Measurements from ENCODE around the gene FNBP1L.
"Not testable (repeated sequence)": the region's sequence is repeated elsewhere in the genome, so short reads cannot be mapped to it uniquely, and the experiment has no call there.

The FNBP1L gene

DNA sequence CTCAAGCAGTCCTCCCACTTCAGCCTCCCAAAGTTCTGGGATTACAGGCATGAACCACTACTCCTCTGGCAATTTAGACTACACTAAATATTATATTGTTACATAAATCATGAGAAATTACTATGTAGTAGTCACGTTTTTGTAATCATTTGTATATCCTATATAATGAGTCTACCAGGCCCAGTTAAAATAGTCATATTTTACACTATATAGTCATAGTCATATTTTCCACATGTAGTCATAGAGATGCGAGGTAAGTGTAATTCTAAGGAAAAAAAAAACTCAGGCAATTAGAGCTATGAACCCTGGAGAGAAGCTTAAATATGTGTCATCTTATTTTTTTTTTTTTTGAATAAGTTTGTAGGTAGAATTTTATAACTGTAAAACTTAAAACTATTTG, 90.0 kb downstream of the FNBP1L start:
- no peak overlapping the region for H3K4me3 ChIP-seq (ENCODE audit: low read depth, low read length)
- TF ChIP-seq, protein P1, sequence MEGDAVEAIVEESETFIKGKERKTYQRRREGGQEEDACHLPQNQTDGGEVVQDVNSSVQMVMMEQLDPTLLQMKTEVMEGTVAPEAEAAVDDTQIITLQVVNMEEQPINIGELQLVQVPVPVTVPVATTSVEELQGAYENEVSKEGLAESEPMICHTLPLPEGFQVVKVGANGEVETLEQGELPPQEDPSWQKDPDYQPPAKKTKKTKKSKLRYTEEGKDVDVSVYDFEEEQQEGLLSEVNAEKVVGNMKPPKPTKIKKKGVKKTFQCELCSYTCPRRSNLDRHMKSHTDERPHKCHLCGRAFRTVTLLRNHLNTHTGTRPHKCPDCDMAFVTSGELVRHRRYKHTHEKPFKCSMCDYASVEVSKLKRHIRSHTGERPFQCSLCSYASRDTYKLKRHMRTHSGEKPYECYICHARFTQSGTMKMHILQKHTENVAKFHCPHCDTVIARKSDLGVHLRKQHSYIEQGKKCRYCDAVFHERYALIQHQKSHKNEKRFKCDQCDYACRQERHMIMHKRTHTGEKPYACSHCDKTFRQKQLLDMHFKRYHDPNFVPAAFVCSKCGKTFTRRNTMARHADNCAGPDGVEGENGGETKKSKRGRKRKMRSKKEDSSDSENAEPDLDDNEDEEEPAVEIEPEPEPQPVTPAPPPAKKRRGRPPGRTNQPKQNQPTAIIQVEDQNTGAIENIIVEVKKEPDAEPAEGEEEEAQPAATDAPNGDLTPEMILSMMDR (IDR thresholded peaks at IDR 0.05; ENCODE audit: borderline replicate concordance, insufficient read depth, low read depth, low read length) = no peak

DNA sequence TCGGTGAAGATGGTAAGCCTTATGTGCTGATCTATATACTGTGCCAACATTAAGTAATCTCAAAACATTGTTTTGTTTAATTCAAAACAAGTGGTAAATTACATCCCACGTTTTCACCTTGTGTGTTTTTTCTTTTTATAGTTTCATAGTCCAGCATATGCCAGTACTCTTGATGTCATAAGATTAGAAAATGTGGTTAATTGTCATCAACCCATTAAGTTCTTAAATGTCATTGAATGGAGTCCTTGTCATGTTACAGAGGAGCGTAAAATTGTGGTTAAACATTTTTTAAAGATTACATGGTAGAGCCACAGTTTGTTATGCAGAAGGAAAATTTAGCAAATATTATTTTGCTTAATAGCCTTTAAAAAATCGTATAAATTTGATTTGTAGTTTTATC, 93.1 kb downstream of the FNBP1L start:
- TF ChIP-seq, protein P1 (IDR thresholded peaks at IDR 0.05; ENCODE audit: borderline replicate concordance, insufficient read depth, low read depth, low read length) = no peak
- no peak overlapping the region for H3K4me3 ChIP-seq (ENCODE audit: low read depth, low read length)

DNA sequence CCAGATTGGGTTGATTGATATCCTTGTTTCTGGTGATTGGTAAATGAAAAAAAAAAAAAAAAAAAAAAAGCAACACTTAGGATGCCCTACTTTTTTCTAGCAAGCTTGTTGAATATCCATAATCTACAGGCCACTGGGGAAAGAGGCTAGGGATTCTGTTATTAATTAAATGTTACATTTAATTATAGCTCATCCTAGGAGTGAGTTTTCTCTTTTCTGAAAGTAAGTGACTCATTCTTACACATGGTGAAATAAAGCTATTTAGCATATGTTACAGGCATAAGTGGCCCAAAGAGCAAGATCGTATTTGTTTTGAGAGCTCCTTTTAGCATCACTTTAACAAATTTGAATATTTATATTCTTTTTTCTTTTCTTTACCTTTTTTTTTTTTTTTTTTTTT, 94.5 kb downstream of the FNBP1L start:
- TF ChIP-seq, protein P1 (IDR thresholded peaks at IDR 0.05; ENCODE audit: borderline replicate concordance, insufficient read depth, low read depth, low read length) = no peak
- H3K4me3 ChIP-seq (ENCODE audit: low read depth, low read length) = no peak overlapping the region

DNA sequence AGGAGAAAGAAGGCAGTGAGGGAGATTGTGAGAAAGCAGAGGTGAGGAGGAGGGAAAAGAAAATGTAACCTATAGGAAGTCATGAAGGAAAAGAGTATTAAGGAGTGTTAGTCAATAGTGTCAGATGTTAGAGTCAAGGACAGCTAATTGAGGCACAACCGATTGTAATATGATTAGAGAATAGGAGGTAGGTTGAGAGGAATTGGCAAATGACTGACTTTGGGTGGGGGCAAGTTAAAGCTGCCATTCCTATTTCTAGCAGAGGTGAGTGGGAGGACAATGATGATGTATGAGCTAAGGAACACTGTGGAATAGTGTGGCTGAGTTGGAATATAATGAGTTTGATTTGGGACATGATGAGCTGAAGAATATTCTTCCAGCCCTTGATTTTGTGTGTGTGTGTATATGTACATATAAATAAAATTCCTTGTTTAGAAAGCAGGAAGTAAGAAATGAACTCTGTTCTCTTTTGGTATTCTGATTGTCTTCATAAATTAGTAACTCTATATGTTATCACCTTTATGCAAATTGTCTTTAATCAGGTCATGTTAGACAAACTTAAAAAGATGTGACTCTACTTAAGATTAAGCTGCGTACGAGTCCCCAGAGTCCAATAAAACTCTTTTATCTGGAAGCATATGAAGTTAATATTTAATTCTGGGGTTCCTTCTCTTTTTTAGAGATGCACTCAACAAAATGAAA, 98.4 kb downstream of the FNBP1L start:
- no peak overlapping the region for H3K4me3 ChIP-seq (ENCODE audit: low read depth, low read length)
- TF ChIP-seq, protein P1 (IDR thresholded peaks at IDR 0.05; ENCODE audit: borderline replicate concordance, insufficient read depth, low read depth, low read length) = no peak

DNA sequence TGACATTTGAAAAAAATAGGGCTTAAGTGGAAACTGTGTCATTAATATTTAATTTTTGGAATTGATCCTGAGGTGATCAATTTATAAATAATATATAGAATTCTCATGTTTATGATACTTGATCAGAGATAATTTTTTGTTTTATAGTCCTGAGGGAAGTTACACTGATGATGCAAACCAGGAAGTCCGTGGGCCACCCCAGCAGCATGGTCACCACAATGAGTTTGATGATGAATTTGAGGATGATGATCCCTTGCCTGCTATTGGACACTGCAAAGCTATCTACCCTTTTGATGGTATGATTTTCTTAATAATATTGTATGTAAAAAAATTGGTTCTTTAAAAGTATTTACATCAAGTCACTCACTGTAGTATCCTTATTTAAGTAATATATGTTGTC, 101.2 kb downstream of the FNBP1L start:
- TF ChIP-seq, protein P1 (IDR thresholded peaks at IDR 0.05; ENCODE audit: borderline replicate concordance, insufficient read depth, low read depth, low read length) = no peak

DNA sequence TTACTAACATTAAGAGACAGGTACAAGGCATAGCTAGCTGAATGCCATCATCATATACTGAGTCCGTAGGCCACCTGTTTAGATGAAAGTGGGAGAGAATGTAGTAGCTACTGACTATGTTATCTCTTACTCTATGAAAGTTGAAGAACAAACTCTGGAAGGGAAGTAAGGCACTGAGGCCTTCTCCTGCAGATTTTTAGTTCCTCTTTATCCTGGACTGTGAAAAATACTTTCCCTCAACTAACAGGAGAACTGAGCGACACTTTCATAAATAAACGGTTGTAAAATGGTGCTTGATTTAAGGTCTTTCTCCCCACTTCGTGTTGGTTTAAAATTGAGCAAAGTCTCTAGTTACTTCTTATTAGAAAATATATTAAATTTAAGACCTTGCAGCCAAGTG, 101.9 kb downstream of the FNBP1L start:
- no peak overlapping the region for H3K4me3 ChIP-seq (ENCODE audit: low read depth, low read length)
- TF ChIP-seq, protein P1 (IDR thresholded peaks at IDR 0.05; ENCODE audit: borderline replicate concordance, insufficient read depth, low read depth, low read length) = no peak

More for the DNA sequence above, 101.2 kb downstream of the FNBP1L start:
- H3K4me3 ChIP-seq (ENCODE audit: low read depth, low read length) = no peak overlapping the region

DNA sequence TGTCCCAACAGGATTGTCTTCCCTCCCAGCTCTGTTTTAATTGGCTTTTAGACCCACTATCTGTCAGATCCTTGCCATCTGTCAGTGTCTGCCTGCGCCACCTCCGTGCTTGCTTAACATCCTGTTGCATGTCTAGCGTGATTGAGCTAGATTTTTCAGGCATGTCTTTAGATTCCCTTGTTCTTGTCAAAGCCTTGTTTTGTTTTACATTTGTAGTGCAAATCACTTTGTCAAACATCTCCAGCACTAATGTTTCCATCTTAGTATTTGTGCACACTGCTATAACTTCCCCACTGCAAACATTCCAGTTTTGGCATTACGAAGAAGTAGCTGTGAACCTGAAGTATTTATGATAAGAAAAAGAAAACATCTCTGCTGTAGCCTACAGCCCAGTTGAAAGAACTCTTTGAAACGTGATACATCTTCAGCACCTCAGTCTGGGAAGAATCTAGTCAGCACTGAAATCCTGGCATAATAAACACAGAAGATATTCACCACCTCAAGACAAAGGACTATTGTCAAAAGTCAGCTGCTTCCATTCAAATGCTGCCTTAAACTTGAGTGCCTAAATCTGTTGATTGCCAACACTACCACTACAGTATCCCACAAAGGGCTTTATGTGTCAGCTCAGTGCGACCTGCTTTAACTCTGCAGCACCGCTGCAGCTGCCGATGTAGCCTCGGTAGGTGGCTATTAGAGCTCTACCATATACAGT, 105.0 kb downstream of the FNBP1L start:
- no peak overlapping the region for H3K4me3 ChIP-seq (ENCODE audit: low read depth, low read length)

DNA sequence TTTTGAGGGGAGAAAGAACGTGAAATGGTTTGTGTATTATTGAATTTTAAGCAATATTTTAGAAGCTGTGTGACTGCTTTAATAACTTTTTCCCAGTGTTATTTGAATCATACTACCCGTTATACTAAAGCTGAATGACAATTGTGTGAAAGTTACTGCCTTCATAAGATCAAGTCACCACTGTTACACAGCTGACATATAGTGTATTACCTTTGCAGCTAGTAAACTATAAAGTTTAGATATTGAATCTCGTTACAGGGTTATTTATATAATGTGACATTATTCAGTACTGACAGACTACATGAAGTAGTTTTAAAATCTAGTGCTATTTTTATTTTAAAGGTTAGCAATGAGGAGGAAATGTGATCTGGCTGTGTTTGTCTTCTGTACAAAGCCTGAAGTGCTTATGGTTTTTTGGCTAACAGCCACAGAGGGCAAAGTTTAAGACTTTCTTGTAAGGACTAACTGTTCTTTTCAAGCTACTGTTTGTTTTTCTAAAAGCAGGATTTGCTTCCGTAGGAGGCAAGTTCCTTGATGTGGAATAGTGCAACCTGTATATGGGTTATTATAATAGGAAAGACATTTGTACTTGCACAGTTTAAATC, 106.1 kb downstream of the FNBP1L start:
- not testable (repeated sequence) for H3K4me3 ChIP-seq (ENCODE audit: low read depth, low read length)

More for the DNA sequence above, 105.0 kb downstream of the FNBP1L start:
- TF ChIP-seq, protein P1 (IDR thresholded peaks at IDR 0.05; ENCODE audit: borderline replicate concordance, insufficient read depth, low read depth, low read length) = no peak
